HuH-7.5 (cell line): ENCODE results near the gene COX4I1.
A peak's percentile ranks its signal among the peaks of the same experiment; 100 is the strongest.

ENCODE experiments used
- DNase-seq: peaks from one replicate; pipeline ENCODE4 v3.0.0; 2011; ENCODE audit warnings: low spot score

The COX4I1 gene

DNA sequence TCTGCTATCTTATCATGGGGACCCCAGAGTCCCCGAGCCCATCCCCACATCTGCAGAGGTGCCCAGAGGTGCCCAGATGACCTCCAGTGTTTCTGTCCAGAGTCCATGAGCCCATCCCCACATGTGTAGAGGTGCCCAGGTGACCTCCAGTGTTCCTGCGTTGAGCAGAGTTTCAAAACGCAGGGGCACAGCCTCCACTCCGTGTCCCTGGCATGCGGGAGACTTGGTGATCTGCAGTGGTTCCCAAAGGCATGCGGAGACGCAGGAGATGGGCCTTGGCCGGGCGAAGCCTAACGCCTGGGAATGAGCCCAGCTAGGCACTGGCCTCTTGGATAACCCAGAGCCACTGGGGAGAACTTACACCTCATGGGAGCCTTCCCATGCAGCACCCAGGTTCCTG lies 41.3 kb downstream of the COX4I1 start:
- DNase-seq, result no peak

DNA sequence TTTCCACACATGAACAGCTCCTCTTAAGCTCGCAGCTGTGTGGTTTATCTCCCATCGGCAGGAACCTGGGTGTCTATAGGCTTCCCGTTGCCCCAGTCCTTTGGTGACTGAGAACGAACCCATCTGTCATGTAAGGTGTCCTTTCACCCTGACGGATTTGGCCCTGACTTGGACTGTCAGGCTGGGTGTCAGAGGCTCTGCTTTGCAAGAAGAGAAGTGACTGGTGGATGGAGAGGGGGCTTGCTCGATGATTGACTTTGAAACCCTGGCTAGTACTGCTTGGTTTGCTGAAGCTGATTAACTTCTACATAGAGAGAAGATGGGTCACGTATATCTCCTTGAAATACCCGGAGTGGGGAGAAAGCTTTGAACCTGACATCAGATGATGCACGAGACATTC lies 42.9 kb downstream of the COX4I1 start:
- no peak for DNase-seq

DNA sequence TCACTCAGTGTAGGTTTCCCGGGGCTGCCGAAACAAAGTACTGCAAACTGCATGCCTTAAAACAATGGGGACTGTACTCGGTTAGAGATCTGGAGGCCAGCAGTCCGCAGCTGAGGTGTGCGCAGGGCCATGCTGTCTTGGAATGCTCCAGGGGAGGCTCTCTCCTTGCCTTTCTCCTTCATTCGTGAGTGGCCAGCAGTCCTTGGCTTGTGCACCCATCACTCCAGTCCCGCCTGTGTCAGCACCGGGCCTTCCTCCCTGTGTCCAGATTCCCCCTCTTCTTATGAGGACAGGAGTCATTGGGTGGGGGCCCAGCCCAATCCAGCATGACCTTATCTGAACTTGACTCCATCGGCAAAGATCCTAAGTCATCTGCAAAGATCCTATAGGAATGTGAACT lies 43.4 kb downstream of the COX4I1 start:
- no peak for DNase-seq

DNA sequence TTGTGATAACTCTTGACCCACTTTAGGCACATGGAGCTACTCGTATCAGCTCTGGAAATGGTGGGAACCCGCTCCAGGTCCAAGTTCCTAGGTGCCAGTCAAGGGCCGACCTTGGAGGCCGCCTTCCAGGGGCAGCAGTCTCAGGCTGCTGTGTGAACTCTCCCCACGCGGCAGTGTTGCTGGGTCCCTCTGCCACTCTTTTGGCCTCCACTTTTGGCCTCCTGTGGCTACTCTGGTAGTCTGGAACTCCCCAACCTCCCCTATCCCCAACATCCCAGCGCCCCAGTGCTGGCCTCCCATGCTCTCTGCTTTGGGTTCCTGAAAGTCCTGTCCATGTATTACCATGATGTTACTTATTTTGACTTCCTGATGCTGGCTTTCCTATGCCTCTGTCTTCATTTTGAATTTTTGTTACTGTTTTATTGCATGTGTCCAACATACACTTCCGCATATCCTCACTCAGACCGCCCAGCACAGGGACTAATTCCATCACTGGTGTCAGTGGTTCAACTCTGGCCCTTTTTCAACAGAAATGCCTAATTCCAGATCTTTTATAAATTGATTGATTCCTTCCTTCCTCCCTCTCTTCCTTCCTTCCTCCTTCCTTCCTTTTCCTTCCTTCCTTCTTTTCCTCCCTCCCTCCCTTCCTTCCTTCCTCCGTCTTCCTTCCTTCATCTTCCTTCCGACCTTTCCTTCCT lies 44.1 kb downstream of the COX4I1 start:
- no peak for DNase-seq

DNA sequence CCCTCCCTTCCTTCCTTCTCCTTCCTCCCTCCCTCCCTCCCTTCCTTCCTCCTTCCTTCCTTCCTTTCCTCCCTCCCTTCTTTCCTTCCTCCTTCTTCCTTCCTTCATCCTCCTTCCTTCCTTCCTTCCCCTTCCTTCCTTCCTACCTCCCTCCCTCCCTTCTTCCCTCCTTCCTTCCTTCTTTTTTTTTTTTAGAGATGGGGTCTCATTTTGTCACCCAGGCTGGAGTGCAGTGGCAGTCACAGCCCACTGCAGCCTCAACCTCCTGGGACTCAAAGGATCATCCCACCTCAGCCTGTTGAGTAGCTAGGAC lies 44.6 kb downstream of the COX4I1 start:
- DNase-seq, result no peak

DNA sequence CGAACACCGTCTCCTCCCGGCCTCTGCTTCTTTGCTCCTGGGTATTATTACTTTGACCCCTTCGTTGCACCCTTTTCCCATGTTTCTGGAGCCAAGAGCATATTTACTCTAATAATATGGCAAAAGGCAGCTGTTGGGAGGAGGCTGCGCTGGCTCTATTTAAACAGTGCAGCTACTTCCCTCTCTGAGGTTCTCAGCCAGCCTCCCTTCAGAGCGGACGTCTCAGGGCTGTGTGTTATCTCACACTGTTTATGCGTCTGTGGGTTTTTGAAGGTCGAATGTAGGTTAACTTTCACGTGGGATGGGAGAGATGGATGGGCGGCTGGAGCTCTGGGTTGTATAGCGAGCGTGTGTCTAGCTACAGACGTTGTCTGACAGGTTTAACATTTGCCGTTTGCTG lies 45.3 kb downstream of the COX4I1 start:
- no peak for DNase-seq

DNA sequence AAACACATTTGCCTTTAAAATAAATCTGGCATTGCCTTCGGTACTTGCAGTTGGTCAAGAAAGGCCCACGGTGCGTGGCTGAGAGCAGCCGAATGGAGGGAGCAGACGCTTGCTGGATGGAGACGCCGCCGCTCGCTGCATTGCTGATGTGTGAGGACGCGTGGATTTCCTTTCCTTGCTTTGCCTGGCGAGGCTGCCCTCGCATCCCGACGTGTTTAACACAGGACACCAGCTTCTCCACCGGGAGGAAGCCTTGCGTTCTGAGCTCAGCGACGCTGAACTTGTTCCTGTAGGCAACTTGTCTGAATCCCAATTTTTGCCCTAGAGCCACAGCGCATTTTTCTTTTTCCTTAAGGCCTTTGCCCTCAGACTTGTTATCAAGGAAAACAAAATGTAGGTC lies 45.8 kb downstream of the COX4I1 start:
- DNase-seq, result no peak

DNA sequence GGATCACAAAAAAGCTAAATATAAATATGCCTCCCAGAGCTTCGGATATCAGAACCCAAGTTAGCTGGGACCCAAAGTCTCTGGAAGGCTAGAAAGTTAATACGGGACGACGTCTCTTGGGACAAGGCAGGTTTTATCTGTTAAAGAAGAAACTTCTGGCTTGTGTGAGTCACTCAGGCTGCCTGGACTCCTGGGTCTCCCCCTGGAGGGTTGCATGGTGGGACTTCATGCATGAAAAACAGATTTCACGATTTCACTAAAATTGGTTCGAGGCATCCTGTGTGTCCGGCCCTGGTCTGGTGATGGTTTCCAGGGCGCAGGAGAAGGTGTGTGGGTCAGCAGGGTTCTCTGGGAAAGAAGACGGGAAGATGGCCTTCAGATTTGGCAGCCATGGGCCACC lies 47.0 kb downstream of the COX4I1 start:
- no peak for DNase-seq

DNA sequence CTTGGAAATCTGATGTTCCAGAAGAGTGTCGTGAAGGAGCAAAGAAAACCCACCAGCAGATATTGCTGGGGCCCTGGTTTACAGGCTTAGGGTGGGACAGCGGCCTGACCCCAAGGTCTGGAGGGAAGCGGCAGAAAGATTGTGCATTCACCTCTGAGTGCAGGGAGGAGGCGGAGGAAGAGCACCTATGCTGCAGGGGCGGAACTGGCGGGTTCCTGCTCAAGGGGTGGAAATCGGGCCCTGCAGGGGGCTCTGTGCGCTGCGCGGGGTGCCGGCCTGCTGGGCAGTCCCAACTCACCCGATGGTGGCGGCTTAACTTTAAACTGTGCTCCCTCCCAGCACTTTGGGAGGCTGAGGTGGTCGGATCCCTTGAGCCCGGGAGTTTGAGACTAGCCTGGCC lies 47.5 kb downstream of the COX4I1 start:
- no peak for DNase-seq

DNA sequence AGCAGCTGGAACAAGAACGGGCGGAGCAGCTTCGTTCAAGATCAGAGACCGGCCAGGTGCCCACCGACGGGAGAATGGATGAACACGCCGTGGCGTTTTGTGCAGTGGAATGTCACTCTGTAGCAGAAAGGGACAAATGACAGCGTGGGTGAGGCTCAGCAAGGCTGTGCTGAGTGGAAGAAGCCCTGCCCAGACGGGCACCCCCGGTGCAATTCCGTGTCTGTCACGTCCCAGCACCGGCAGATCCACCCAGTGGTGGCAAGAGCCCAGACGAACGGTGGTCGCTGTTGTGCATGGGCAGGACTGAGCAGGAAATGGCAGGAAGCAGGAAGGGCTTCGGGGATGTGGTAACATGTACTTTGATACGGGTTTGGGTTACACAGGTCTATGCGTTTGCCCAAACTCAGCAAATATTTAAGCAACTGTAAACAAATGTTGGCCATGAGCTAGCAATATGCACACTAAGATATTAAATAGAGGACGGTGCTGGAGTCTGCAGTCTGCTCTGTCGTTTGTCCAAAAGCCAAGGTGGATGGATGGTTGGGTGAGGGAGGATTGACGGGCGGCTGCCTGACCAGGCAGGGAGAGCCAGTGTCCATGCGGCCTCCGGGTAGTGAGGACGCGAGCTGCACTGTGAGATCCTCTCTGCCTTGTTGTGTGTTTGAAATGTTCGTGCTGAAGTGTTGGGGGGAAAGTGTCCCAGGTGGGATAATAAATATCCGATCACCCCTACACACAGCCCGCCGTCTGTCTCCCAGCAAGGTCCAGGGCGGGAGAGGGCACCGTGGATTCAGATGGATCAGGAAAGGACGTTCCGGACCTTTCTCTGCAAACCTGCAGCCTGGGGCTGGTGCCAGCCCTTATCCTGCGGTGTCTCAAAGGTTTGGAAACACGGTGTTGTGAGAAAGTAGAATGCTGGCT lies 48.4 kb downstream of the COX4I1 start:
- DNase-seq, result peak; percentile 65

DNA sequence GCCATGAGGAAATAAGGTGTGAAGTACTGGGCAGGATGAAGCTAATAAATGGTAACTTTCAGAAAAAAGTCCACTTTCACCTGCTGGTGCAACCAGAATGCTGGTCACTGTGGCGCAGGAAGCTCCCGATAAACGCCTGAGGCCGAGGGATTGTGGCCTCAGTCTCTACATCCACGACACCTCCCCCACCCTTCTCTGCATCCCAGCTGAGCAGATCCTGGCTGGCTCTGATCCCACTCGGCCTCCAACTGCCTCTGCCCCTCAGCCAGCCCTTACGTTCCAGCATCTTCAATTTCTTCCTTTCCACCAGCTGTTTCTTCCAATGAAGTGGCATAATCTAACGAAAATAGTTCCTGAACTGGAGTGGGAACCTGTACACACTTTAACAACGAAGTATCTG lies 49.5 kb downstream of the COX4I1 start:
- no peak for DNase-seq

DNA sequence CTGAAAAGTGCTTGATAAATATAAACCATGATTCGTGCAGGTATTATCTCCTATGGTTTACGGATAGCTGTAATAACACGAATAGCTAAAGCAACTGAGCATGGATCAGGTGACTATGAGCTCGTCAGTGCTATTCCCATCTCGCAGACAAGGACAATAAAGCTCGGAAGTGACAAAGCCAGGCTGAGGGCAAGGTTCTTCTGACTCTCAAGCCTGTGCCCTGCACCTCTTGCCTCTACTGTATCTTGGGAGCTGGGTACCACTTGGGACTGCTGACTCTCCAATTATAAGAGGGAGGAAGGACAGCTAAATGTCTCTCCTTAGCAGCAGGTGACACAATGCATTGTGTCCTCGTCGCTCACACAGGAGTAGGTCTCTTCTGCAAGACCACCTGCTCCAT lies 49.9 kb downstream of the COX4I1 start:
- DNase-seq, result no peak

DNA sequence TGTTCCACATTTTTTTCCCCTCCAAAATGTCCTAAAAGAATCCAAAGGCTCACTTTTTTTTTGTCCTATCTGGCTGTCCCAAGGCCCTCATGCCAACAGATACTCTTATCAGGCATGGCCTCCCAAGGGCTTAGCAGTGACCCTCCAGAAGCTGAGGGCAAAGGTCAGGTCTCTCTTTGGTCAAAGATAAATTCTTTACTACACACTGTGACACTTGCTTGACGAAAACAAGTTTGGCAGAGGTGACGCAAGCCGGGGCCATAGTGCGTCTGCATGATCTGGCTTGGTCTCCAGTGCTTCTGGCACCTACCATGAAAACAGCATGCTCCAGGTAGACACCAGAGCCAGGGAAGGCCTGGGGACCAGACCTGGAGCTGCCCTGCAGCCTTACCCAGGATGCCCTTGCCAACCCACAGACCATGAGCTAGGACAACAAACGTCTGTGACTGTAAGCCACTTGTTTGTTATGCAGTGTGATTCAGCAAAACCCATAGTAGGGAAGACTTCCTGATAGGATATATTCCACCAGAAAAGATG lies 50.9 kb downstream of the COX4I1 start:
- DNase-seq, result no peak

DNA sequence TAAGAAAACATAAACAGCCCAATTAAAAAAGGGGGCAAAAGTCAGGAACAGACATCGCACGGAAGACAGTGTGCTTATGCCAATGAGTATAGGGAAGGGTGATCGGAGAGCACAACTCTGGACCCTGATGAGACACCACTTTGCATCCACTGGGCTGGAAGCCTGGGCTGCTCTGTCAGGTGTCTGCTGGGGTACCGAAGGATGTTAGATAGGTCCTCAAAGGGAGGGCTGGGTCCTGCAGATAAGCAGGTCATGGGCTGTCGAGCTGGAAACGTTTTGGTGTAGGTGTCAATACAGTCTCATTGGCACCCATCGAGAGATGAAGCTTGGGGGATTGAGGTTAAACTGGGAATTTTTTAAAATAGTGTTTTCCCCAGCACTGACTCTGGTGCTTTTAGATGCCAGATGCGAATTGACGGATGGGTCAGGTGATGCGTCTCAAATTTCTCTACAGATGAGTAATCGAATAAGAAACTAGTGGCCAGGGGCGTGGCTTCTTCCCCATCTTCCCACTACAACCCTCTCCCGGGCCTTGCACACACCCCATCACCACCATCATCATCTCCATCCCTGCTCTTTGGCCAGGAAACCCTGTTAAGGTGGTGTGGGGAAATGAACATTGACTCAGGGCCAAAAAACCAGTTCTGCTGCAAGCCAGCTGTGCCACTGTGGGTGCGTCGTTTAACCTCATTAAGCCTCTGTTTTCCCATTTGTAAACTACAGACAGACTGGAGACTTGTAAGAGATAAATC lies 51.7 kb downstream of the COX4I1 start:
- DNase-seq, result no peak

DNA sequence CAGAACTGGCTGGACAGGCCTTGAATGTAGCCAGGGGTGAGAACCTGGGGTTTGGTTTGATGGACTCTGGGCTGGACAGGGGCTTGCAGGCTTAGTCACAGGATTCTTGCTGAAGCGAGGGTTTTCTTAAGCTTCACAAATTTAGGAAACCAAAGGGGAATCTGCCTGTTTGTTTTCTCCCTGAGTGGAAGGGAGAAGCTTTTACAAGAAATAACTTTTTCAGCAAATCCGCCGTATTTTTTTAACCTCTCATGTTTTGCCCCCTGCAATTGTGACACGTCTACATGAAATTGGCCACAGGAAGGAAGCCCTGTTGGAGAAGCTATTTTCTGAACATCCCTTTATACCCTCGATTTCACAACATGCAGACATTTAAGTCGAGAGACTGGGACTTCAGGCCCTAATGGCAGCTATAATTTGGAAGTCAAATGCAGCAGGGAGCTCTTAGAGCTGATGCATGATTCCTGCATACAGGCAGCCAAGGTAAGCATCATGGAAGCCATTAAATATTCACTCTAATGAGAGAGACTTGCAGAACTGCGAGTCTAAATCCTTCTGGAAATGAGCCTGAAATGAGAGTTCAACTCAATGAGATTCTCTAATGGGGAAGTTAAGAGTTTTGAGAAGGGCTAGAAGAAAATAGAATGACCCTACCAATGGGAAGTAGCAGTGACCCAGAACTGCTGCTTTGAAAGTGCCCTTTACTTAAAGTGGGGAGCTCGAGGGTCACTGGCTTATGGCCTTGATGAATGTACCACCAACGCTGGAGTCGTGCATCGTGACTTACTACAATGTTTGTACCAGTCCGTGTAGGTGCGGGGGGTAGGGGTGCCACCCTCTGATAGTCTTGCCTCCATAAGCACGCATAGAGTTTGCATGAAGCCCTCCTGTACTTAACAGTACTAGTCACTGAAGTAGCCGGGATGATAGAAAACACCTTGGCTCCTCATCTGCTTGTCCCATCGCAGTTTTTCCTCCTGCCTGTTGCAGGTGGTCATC lies 54.4 kb downstream of the COX4I1 start:
- DNase-seq, result no peak

DNA sequence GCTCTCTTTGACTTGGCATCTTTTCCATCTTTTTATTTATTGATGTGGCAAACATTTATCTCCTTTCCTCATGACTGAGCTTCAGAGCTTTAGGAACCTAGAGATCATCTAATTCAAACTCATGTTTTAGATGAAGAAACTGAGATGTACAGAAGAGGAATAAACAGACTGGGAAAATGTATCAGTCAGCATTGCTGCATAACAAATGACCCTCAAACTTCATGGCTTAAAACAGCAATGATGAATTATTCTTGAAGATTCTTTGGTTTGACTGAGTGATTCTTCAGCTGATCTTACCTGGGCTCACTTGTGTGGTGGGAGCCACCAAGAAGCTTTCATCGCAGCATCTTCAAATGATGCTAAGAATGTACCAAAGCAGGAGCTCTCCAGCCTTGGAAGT lies 55.4 kb downstream of the COX4I1 start:
- DNase-seq, result no peak

DNA sequence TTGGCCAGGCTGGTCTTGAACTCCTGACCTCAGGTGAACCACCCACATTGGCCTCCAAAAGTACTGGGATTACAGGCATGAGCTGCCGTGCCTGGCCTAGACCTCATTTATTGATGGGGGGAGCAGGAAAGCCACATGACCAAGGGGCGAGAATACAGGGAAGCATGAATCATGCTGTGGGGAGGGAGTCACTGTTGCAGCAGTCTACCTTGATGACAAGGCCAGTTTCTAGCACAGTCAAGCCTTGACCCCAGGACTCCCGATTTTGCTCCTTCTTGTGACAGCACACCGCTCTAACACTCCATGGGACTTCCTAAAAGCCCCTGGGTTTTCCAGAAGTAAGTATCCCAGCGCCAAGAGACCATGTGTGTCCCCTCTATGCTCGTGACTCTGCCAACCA lies 56.6 kb downstream of the COX4I1 start:
- DNase-seq, result no peak

DNA sequence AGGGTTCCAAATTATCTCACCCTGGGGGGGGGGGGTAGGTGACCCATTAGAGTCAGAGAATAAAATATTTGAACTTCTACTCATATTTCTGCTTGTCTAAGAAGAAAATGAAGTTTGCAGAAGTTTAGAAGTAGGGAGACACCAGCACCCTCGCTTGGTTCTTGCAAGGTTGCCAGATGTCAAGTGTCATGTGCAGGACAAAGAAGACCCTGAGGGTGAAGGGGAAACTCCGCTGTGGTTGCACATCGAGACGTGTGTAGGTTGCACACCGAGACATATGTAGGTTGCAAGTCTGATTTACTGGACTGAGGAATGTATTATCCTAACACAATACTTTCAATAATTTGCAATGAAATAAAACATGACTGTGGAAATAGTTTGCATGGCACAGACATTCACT lies 57.1 kb downstream of the COX4I1 start:
- DNase-seq, result no peak
